ENCODE results near the gene RAB44. TPM values are rescaled to one million over a fixed set of nuclear protein-coding genes. Genes with fewer than 3 reads are reported as not detected.
A peak's percentile ranks its signal among the peaks of the same experiment; 100 is the strongest.

The RAB44 gene
- total and polyA plus RNA-seq, 2 of the 4 experiments (the other 2 are of a cell fraction), result 0.03 TPM; not detected in 1

DNA sequence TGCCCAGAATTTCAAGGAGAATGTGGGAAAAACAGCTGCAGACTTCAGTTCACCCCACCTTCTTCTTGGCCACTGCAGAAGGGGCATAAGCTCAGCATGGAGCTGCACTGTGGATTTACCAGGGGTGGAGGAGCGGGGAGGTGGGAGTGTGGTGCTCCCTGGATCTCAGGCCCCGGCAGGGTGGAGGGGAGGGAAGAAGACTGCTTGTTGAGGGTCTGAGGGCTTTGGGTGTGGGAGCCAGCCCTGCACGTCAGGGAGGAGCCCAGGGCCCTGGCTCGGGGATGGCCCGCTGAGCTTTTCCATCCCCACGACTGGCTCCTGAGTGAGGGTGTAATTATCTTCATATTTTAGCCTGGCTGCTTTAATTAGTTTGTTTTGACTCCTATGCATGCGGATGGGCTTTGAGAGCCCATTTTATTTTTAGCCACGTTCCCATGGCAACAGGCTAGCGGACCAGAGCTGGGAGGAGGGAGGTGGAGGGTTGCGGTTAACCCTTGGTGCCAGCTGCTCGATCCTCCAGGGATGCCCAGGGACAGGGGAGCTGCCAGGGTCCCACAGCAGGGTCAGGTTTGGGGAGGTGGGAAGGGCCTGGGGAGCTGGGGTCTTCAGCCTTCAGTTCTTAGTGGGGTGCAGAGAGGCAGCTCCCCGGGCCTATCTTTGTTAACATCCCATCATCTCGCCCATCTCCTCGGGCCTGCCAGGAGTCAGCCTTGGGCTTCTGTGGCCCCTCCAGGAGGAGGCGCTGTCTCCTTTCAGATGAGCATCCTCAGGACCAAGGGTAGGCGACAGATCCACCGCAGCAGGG lies 68.2 kb downstream of the RAB44 start (continued):
- TF ChIP-seq, protein P1, sequence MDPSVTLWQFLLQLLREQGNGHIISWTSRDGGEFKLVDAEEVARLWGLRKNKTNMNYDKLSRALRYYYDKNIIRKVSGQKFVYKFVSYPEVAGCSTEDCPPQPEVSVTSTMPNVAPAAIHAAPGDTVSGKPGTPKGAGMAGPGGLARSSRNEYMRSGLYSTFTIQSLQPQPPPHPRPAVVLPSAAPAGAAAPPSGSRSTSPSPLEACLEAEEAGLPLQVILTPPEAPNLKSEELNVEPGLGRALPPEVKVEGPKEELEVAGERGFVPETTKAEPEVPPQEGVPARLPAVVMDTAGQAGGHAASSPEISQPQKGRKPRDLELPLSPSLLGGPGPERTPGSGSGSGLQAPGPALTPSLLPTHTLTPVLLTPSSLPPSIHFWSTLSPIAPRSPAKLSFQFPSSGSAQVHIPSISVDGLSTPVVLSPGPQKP (IDR thresholded peaks at IDR 0.05; ENCODE audit: borderline replicate concordance, low read depth, low read length), result no peak

GRCh38 chr6:36766399-36766945 lies 68.8 kb downstream of the RAB44 start:
- WGBS, 2 experiments (ENCODE audit: extremely low coverage in 2 of 2, insufficient read length in 1 of 2), result 100% methylated on average over 2 of the region's 10 CpGs; no CpG with 5 or more reads in 1 of the 2 experiments
- BruUV-seq (replicated peaks), result no TSS peak
- no peak overlapping the region for H2BK15ac ChIP-seq (ENCODE audit: low read depth, low read length)
- no peak overlapping the region for H3K4ac ChIP-seq (ENCODE audit: low read depth, low read length)
- ATAC-seq (ENCODE audit: low read depth) (no peak), DNase-seq (no peak)
- no peak overlapping the region for H3K4me3 ChIP-seq (ENCODE audit: insufficient read depth, low read depth, low read length)
- H3K14ac ChIP-seq (replicated peaks; ENCODE audit: low read depth, low read length), result no peak overlapping the region
- H3K23ac ChIP-seq (ENCODE audit: low read depth, low read length), result no peak overlapping the region
- no peak overlapping the region for H4K5ac ChIP-seq (ENCODE audit: low read depth, low read length)
- no peaks in the 10 kb centered on the region for H3K9me3 ChIP-seq (ENCODE audit: control insufficient read depth, insufficient read depth, low read length)
- no peak overlapping the region for H2BK20ac ChIP-seq (ENCODE audit: low read depth, low read length)
- H2BK5ac ChIP-seq (ENCODE audit: low read depth, low read length, poor library complexity, severe bottlenecking), result no peak overlapping the region
- H4K91ac ChIP-seq (ENCODE audit: insufficient read depth, low read depth, low read length), result no peak overlapping the region
- H3K27me3 ChIP-seq (ENCODE audit: control insufficient read depth, insufficient read depth, low read length), result peaks cover 9% of the 10 kb centered on the region
- dilution Hi-C loops (cut with HindIII; ENCODE audit: low sequenced_read_pairs, unreplicated experiment) (no loop called here), in situ Hi-C loops (cut with MboI; ENCODE audit: low sequenced_read_pairs) (loop anchor here (5.0 kb wide), 2 partner anchors 246 to 446 kb away; no protein-coding TSS in a partner anchor), intact Hi-C loops (cut with micrococcal nuclease) (loop anchor here (1.0 to 5.0 kb wide), 6 partner anchors 86 to 446 kb away; partner anchors contain the start of genes C6orf89 and PPIL1)
- H3K27ac ChIP-seq (ENCODE audit: insufficient read depth, low read length), result no peak overlapping the region
- no peak overlapping the region for H2AK9ac ChIP-seq (replicated peaks; ENCODE audit: low read depth, low read length, poor library complexity)
- H2AFZ ChIP-seq (replicated peaks; ENCODE audit: low read length, poor library complexity), result peak overlapping the region; percentile 67
- H4K20me1 ChIP-seq (ENCODE audit: insufficient read depth, low read length), result no peaks in the 10 kb centered on the region
- H3K9ac ChIP-seq (ENCODE audit: low read depth, low read length), result no peak overlapping the region
- peaks cover 11% of the 10 kb centered on the region for H3K4me1 ChIP-seq (ENCODE audit: control insufficient read depth, insufficient read depth, low read length)
- H4K8ac ChIP-seq (ENCODE audit: low read depth in 2 of 2, low read length in 2 of 2), result no peak overlapping the region
- H3K79me1 ChIP-seq (ENCODE audit: low read depth in 1 of 2, low read length in 2 of 2), result no peaks in the 10 kb centered on the region
- POLR2A ChIA-PET (ENCODE audit: unreplicated experiment), result no interaction called here
- H3K4me2 ChIP-seq (ENCODE audit: low read depth, low read length), result no peak overlapping the region
- H2AK5ac ChIP-seq (ENCODE audit: low read depth, low read length), result no peak overlapping the region
- H3K9me1 ChIP-seq (ENCODE audit: insufficient read depth, low read length), result peaks cover 17% of the 10 kb centered on the region
- no peak overlapping the region for H3K56ac ChIP-seq (ENCODE audit: extremely low read depth, insufficient read depth, low read length)
- H3K36me3 ChIP-seq (ENCODE audit: control insufficient read depth, insufficient read depth, low read length), result no peaks in the 10 kb centered on the region
- CTCF ChIA-PET, result interaction anchor here (0.6 to 2.3 kb wide), 8 partner anchors 15 to 444 kb away, joined by 3 to 28 read pairs (median 4); partner anchors contain the start of gene PPIL1
- H3K18ac ChIP-seq (ENCODE audit: low read depth, low read length), result no peak overlapping the region
- H2BK120ac ChIP-seq (ENCODE audit: low read depth, low read length), result no peak overlapping the region
- TF ChIP-seq MXI1 (IDR thresholded peaks at IDR 0.05; ENCODE audit: borderline replicate concordance, low read depth, low read length) (no peak), RFX5 (IDR thresholded peaks at IDR 0.05; ENCODE audit: low read depth, low read length) (no peak), NFE2L2 (IDR thresholded peaks at IDR 0.05; ENCODE audit: low read depth, low read length) (no peak), FOS (IDR thresholded peaks at IDR 0.05; ENCODE audit: low read depth, low read length) (no peak), RAD21 (IDR thresholded peaks at IDR 0.05; ENCODE audit: low read length) (no peak), CHD1 (IDR thresholded peaks at IDR 0.05; ENCODE audit: low read depth, low read length) (no peak), BHLHE40 (IDR thresholded peaks at IDR 0.05; ENCODE audit: low read depth, low read length) (no peak), RCOR1 (IDR thresholded peaks at IDR 0.05; ENCODE audit: insufficient replicate concordance, low read length) (no peak)
- TF ChIP-seq, protein P1 (IDR thresholded peaks at IDR 0.05; ENCODE audit: borderline replicate concordance, low read depth, low read length), result no peak
- TF ChIP-seq, protein P2, sequence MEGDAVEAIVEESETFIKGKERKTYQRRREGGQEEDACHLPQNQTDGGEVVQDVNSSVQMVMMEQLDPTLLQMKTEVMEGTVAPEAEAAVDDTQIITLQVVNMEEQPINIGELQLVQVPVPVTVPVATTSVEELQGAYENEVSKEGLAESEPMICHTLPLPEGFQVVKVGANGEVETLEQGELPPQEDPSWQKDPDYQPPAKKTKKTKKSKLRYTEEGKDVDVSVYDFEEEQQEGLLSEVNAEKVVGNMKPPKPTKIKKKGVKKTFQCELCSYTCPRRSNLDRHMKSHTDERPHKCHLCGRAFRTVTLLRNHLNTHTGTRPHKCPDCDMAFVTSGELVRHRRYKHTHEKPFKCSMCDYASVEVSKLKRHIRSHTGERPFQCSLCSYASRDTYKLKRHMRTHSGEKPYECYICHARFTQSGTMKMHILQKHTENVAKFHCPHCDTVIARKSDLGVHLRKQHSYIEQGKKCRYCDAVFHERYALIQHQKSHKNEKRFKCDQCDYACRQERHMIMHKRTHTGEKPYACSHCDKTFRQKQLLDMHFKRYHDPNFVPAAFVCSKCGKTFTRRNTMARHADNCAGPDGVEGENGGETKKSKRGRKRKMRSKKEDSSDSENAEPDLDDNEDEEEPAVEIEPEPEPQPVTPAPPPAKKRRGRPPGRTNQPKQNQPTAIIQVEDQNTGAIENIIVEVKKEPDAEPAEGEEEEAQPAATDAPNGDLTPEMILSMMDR (conservative IDR thresholded peaks at IDR 0.05; ENCODE audit: low read depth, low read length), result no peak

Data from IMR-90 (cell line).